SU-DHL-6 (cell line): Measurements from ENCODE around the gene GNL3.

ENCODE experiments used
- H2AFZ ChIP-seq: fragments of 200-600 bp; sonication (generic); 2 replicates; pipeline ENCODE4 v1.6.1; 2014; ENCODE audit warnings: low read depth, mild to moderate bottlenecking, moderate library complexity, mixed read lengths, antibody characterized with exemption, low read length; ENCODE audit not compliant: severe bottlenecking
- H3F3A ChIP-seq: fragments of 200-600 bp; shearing (Covaris generic); 2 replicates; pipeline ENCODE4 v1.6.0; 2016; ENCODE audit warnings: antibody characterized with exemption, mild to moderate bottlenecking; ENCODE audit not compliant: insufficient read depth
- H3K27ac ChIP-seq: fragments of 200-600 bp; sonication (generic); 2 replicates; pipeline ENCODE4 v1.5.1; 2016; ENCODE audit warnings: low read depth, mild to moderate bottlenecking, low read length, moderate library complexity, mixed read lengths
- H3K27me3 ChIP-seq: fragments of 200-600 bp; sonication (generic), shearing (Covaris generic); 2 replicates; pipeline ENCODE4 v1.6.0; 2014; ENCODE audit warnings: mild to moderate bottlenecking, low read length
- H3K36me3 ChIP-seq: fragments of 200-600 bp; sonication (generic); 2 replicates; pipeline ENCODE4 v1.6.1; 2014; ENCODE audit warnings: mild to moderate bottlenecking, low read length, mixed read lengths
- H3K4me2 ChIP-seq: fragments of 300-600, 200-600 bp; shearing (Covaris generic), sonication (generic); 2 replicates; pipeline ENCODE4 v1.6.0; 2014; ENCODE audit warnings: low read length, low read depth, mild to moderate bottlenecking; ENCODE audit not compliant: poor library complexity, severe bottlenecking
- H3K4me3 ChIP-seq: fragments of 200-600 bp; sonication (generic); 2 replicates; pipeline ENCODE4 v1.5.1; 2014; ENCODE audit warnings: antibody characterized with exemption, low read length, mild to moderate bottlenecking, mixed read lengths; ENCODE audit not compliant: insufficient read depth, poor library complexity, severe bottlenecking
- H3K79me2 ChIP-seq: fragments of 200-600 bp; sonication (generic); 2 replicates; pipeline ENCODE4 v1.6.1; 2014; ENCODE audit warnings: mild to moderate bottlenecking, low read length, moderate library complexity; ENCODE audit not compliant: insufficient read depth
- H3K9ac ChIP-seq: fragments of 200-600 bp; sonication (generic); 2 replicates; pipeline ENCODE4 v1.7.0; 2014; ENCODE audit warnings: mild to moderate bottlenecking, low read length
- H3K9me2 ChIP-seq: fragments of 200-600 bp; sonication (generic); replicated peaks from 2 replicates; pipeline ENCODE4 v1.6.1; 2014; ENCODE audit warnings: low read length; ENCODE audit not compliant: insufficient read depth
- H3K9me3 ChIP-seq: fragments of 200-600 bp; sonication (generic); 2 replicates; pipeline ENCODE4 v1.6.1; 2014; ENCODE audit warnings: low read length, mixed read lengths; ENCODE audit not compliant: insufficient read depth
- H4K20me1 ChIP-seq: fragments of 200-600 bp; sonication (generic); 2 replicates; pipeline ENCODE4 v1.6.1; 2014; ENCODE audit warnings: low read depth, mild to moderate bottlenecking, antibody characterized with exemption, low read length, moderate library complexity, mixed read lengths
- EZH2phosphoT487 ChIP-seq: fragments of 200-600 bp; sonication (generic), shearing (Covaris generic); conservative IDR thresholded peaks from 2 replicates; pipeline ENCODE4 v1.6.1; 2018; ENCODE audit warnings: mild to moderate bottlenecking, antibody characterized with exemption, low read length, moderate library complexity, mixed read lengths
- TF ChIP-seq, protein P1 (sequence below): fragments of 200-600 bp; sonication (generic); IDR thresholded peaks from one replicate; pipeline ENCODE4 v1.5.1; 2017; ENCODE audit warnings: antibody characterized with exemption, mild to moderate bottlenecking, low read length, moderate library complexity; ENCODE audit not compliant: insufficient read depth, poor library complexity, severe bottlenecking

GNL3 gene

DNA sequence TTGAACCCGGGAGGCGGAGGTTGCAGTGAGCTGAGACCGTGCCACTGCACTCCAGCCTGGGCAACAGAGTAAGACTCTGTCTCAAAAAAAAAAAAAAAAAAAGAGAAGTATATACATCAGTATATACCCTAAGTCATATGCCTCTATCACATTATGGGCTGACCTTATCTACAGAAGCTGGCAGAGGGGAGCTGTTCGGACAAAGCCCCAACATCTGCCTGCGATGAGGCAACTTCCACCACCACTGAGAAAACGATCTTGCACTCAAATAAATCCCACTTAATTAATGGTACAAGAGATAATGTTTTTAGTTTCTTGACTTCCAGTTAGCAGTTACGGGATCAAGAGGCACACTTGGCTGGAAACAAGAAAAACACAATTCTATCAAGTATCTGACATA is 17.5 kb downstream of the GNL3 start:
- H3K9me2 ChIP-seq = no peaks in the 10 kb centered on the region
- no peaks in the 10 kb centered on the region for H3K36me3 ChIP-seq
- H3K27me3 ChIP-seq = no peaks in the 10 kb centered on the region
- TF ChIP-seq EZH2phosphoT487 = no peak
- TF ChIP-seq, protein P1, sequence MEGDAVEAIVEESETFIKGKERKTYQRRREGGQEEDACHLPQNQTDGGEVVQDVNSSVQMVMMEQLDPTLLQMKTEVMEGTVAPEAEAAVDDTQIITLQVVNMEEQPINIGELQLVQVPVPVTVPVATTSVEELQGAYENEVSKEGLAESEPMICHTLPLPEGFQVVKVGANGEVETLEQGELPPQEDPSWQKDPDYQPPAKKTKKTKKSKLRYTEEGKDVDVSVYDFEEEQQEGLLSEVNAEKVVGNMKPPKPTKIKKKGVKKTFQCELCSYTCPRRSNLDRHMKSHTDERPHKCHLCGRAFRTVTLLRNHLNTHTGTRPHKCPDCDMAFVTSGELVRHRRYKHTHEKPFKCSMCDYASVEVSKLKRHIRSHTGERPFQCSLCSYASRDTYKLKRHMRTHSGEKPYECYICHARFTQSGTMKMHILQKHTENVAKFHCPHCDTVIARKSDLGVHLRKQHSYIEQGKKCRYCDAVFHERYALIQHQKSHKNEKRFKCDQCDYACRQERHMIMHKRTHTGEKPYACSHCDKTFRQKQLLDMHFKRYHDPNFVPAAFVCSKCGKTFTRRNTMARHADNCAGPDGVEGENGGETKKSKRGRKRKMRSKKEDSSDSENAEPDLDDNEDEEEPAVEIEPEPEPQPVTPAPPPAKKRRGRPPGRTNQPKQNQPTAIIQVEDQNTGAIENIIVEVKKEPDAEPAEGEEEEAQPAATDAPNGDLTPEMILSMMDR = no peak
- no peak overlapping the region for H3K4me3 ChIP-seq
- no peak overlapping the region for H2AFZ ChIP-seq
- no peak overlapping the region for H3K27ac ChIP-seq
- peaks cover 31% of the 10 kb centered on the region; the same call in 1 of the 2 replicates for H3K79me2 ChIP-seq
- H4K20me1 ChIP-seq = no peaks in the 10 kb centered on the region
- peaks cover 35% of the 10 kb centered on the region for H3F3A ChIP-seq
- H3K4me2 ChIP-seq = no peak overlapping the region
- H3K9me3 ChIP-seq = no peaks in the 10 kb centered on the region
- no peak overlapping the region for H3K9ac ChIP-seq

DNA sequence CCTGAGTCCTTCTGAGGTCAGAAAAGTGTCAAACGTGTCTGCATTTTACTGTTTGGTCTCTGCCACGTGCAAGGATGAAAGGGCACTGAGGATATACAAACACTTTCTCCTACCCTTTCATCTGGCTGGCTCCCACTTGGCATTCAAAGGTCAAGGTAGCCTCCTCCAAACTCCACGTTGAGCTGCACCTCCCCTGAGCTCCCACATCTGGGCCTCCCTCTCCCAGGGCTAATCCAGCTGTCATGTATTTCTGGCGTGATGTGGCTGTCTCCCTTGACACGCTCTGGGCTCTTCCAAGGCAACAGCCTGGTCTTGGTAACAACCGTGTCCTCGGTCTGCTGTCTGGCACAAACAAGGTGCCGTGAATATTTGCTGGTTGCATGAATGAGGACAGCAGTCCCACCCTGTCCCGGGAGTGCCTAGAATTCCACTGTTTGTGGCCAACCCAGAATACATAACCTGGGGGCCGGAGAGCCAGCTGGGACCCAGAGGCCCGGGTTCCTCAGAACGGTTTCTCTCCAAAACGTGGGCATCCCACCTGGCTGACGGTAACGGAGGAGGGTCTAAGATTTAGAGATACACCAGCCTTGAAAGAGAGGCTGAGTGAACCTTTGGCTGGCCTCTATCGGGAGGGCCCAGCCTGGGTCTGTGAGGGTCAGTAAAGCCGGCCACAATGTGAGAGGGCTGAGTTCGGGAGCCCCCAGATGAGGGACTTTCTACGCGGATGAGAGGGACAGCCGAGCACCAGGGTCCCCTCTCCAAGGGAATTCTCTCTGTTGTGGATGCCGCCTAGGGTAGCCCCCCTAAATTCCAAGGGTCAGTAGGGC is 19.0 kb downstream of the GNL3 start:
- Histone ChIP-seq H4K20me1 (no peaks in the 10 kb centered on the region), H2AFZ (peak overlapping the region; percentile 55), H3K9me2 (no peaks in the 10 kb centered on the region), H3K4me3 (peak overlapping the region; percentile 84), H3K36me3 (0 out of 2 replicates have a peak, but pooled peaks cover 8% of the 10 kb centered on the region), H3K9me3 (no peaks in the 10 kb centered on the region), H3K27ac (peak overlapping the region; percentile 84), H3K9ac (peak overlapping the region; percentile 82), H3K4me2 (peak overlapping the region; percentile 81), H3K79me2 (peaks cover 32% of the 10 kb centered on the region; the same call in 1 of the 2 replicates), H3K27me3 (no peaks in the 10 kb centered on the region), H3F3A (peaks cover 35% of the 10 kb centered on the region)
- TF ChIP-seq, protein P1 = no peak
- no peak for TF ChIP-seq EZH2phosphoT487

DNA sequence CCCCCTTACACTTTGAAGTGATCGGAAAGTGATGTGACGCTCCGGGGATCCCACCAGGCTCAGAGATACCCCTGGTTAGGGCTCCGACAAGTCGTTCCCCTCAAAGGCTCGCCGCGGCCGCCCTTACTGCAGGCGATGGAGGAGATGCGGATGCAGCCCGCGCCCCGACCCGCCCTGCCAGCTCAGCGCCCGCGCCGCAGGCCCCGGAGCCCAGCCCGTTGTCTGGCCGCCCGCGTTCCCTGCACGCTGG is 19.5 kb downstream of the GNL3 start:
- H4K20me1 ChIP-seq = no peaks in the 10 kb centered on the region
- no peaks in the 10 kb centered on the region for H3K9me3 ChIP-seq
- H3K9ac ChIP-seq = peak overlapping the region; percentile 82
- H3F3A ChIP-seq = peaks cover 32% of the 10 kb centered on the region
- H3K27me3 ChIP-seq = no peaks in the 10 kb centered on the region
- 0 out of 2 replicates have a peak, but pooled peaks cover 8% of the 10 kb centered on the region for H3K36me3 ChIP-seq
- H3K4me3 ChIP-seq = peak overlapping the region; percentile 84
- peaks cover 32% of the 10 kb centered on the region; the same call in 1 of the 2 replicates for H3K79me2 ChIP-seq
- no peaks in the 10 kb centered on the region for H3K9me2 ChIP-seq
- H2AFZ ChIP-seq = peak overlapping the region; percentile 55
- peak overlapping the region; percentile 84 for H3K27ac ChIP-seq
- TF ChIP-seq, protein P1 = no peak
- TF ChIP-seq EZH2phosphoT487 = no peak
- H3K4me2 ChIP-seq = peak overlapping the region; percentile 81
